Gastrocnemius medialis (tissue), 4 donors: ENCODE measurements around the gene FAAH.

Experiments
- POLR2A ChIP-seq, 2 donors: fragments of 450-650 bp; IDR thresholded peaks; one replicate each; pipeline ENCODE4 v1.6.1; 2017; ENCODE audit warnings: antibody characterized with exemption in 2 of 2, mild to moderate bottlenecking in 2 of 2, moderate library complexity in 2 of 2
- TF ChIP-seq, protein P1 (sequence below), 5 experiments: fragments of 450-650 bp in 3 of 5; fragments of 200-600 bp in 2 of 5; sonication (generic) in 2 of 5; IDR thresholded peaks in 4 of 5; conservative IDR thresholded peaks in 1 of 5; 1 replicate in 4 of 5; 2 replicates in 1 of 5; pipeline ENCODE4 v1.5.1; 2016 to 2019; ENCODE audit warnings: antibody characterized with exemption in 5 of 5, mild to moderate bottlenecking in 3 of 5, moderate library complexity in 3 of 5

DNA sequence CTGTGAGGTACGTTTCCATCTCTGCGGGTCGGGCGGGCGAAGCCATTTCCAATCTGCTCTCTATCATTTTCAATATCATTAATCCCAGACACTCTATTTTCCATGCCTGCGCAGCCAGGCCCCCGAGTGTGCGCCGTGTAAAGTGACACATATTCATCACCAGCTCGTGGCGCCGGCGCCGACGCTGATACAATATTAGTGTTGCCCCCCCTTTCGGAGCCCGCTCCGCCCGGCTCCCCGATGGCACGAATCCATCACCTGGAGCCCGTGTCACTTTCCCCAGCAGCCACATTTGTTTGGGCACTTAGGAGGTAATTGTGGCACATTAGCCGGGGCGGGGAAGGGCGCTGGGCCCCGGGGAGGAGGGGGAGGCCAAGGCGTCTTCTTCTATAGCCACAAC is 61.8 kb downstream of the FAAH start:
- no peak for TF ChIP-seq POLR2A (IDR thresholded peaks at IDR 0.05)
- TF ChIP-seq, protein P1, sequence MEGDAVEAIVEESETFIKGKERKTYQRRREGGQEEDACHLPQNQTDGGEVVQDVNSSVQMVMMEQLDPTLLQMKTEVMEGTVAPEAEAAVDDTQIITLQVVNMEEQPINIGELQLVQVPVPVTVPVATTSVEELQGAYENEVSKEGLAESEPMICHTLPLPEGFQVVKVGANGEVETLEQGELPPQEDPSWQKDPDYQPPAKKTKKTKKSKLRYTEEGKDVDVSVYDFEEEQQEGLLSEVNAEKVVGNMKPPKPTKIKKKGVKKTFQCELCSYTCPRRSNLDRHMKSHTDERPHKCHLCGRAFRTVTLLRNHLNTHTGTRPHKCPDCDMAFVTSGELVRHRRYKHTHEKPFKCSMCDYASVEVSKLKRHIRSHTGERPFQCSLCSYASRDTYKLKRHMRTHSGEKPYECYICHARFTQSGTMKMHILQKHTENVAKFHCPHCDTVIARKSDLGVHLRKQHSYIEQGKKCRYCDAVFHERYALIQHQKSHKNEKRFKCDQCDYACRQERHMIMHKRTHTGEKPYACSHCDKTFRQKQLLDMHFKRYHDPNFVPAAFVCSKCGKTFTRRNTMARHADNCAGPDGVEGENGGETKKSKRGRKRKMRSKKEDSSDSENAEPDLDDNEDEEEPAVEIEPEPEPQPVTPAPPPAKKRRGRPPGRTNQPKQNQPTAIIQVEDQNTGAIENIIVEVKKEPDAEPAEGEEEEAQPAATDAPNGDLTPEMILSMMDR (IDR thresholded peaks at IDR 0.05 in 4 of 5, conservative IDR thresholded peaks at IDR 0.05 in 1 of 5), result no peak
